DND-41 (cell line): ENCODE data around the gene ATG5.

Experiments
- EZH2 ChIP-seq: IDR thresholded peaks from 3 replicates; pipeline ENCODE4 v1.6.1; 2012; ENCODE audit warnings: borderline replicate concordance, low read depth, mild to moderate bottlenecking, moderate library complexity, low read length, inconsistent platforms; ENCODE audit not compliant: severe bottlenecking
- TF ChIP-seq, protein P1 (sequence below): IDR thresholded peaks from 2 replicates; pipeline ENCODE4 v1.5.1; 2012; ENCODE audit warnings: borderline replicate concordance, low read length, moderate library complexity, mild to moderate bottlenecking; ENCODE audit not compliant: poor library complexity, severe bottlenecking; ENCODE audit errors: extremely low read depth

- TF ChIP-seq, protein P1, sequence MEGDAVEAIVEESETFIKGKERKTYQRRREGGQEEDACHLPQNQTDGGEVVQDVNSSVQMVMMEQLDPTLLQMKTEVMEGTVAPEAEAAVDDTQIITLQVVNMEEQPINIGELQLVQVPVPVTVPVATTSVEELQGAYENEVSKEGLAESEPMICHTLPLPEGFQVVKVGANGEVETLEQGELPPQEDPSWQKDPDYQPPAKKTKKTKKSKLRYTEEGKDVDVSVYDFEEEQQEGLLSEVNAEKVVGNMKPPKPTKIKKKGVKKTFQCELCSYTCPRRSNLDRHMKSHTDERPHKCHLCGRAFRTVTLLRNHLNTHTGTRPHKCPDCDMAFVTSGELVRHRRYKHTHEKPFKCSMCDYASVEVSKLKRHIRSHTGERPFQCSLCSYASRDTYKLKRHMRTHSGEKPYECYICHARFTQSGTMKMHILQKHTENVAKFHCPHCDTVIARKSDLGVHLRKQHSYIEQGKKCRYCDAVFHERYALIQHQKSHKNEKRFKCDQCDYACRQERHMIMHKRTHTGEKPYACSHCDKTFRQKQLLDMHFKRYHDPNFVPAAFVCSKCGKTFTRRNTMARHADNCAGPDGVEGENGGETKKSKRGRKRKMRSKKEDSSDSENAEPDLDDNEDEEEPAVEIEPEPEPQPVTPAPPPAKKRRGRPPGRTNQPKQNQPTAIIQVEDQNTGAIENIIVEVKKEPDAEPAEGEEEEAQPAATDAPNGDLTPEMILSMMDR, result no peak
- no peak for TF ChIP-seq EZH2
Observed at GRCh38 chr6:106318061-106318460, 7.5 kb downstream of the ATG5 start.
